ENCODE data around the gene UQCRHL.

Gene UQCRHL

GRCh38 chr1:15758953-15759661 is 48.3 kb downstream of the UQCRHL start:
- DNase-seq (ENCODE audit: low read depth in 2 of 2) = no peak

DNA sequence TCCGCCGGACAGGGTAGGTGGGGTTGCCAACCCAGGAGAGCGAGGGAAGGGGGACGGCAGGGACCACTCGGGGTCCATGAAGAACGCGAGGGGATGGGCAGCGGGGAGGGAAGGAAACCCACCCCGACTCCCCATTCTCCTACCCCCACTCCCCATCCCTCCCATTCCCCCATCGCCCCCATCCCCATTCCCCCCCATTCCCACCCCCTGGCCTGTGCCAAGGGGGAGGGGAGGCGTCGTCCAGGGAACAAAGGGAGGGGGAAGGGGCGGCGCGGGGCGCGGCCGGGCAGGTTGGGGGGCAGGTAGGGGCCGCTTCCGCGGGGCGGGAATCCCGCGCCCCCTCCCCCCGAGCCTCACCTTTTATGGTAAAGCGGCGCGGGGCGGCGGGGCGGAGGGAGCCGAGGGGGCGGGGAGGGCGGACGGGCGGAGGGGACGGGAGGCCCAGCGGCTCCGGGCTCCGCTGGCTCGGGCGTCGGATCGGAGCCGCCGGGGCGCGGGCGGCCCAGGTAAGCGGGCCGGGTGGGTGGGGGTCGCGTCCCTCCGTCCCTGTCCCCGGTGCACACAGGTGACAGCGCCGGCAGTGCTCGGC is 49.0 kb downstream of the UQCRHL start, which contains the start of gene FBLIM1:
Gene FBLIM1, plus strand, starts transcription at position 453 of the 589 bp plus-strand sequence. CDS start 6,189 bp downstream, outside the sequence.
- no peak for DNase-seq (ENCODE audit: low read depth in 2 of 2)

GRCh38 chr1:15757575-15758342 is 49.7 kb downstream of the UQCRHL start:
- DNase-seq (ENCODE audit: low read depth in 2 of 2) = no peak

All from stimulated activated CD4-positive, alpha-beta T cell treated with anti-CD3 and anti-CD28 coated beads, Interleukin-15, amount 100 ng/mL, for 48 hours (primary cell).